Activated naive CD4-positive, alpha-beta T cell treated with anti-CD3 and anti-CD28 coated beads, Interleukin-2, amount 10 ng/mL, durations not matched to agents 7 days and 5 days (primary cell): ENCODE data around the gene PCDHA1.

ENCODE experiments used
- CTCF ChIA-PET: fragments of 350-600 bp; sonication (Branson Sonifier 250); formaldehyde crosslinking; loops from one replicate; lab custom pipeline; 2021; ENCODE audit warnings: antibody characterized with exemption; lab: Charles Lee
- DNase-seq: peaks from one replicate; pipeline ENCODE4 v3.0.0-alpha.2; 2020
- H3K27ac Mint-ChIP-seq: one replicate; pipeline ENCODE4 v1.8.0; 2021; ENCODE audit warnings: mild to moderate bottlenecking, moderate library complexity, mixed read lengths
- H3K27me3 Mint-ChIP-seq: one replicate; pipeline ENCODE4 v1.8.0; 2021; ENCODE audit warnings: mild to moderate bottlenecking, mixed read lengths
- H3K36me3 Mint-ChIP-seq: one replicate; pipeline ENCODE4 v1.8.0; 2021; ENCODE audit warnings: mixed read lengths
- H3K4me1 Mint-ChIP-seq: one replicate; pipeline ENCODE4 v1.8.0; 2021; ENCODE audit warnings: mixed read lengths
- H3K4me3 Mint-ChIP-seq: one replicate; pipeline ENCODE4 v1.8.0; 2021; ENCODE audit warnings: mild to moderate bottlenecking, moderate library complexity, mixed read lengths
- H3K9me3 Mint-ChIP-seq: one replicate; pipeline ENCODE4 v1.8.0; 2021; ENCODE audit warnings: mixed read lengths

Gene PCDHA1

DNA sequence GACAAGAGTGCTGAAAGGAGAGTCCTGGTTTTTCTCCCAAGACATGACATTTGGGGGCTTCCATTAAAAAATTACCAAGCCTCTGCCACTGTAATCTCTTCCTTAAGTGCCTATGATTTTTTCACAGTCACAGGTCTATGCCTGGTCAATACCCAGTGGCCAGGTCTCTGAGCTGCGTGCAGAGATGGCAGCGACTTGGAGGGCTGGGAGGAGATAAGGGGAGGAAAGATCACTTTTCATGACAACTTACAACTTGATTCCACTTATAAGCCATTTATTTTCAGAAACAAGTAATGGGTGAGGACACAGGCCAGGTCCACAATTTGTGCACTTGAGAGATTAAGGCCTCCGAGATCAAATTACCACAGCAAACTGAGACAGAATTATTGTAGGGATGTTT is 178.4 kb downstream of the PCDHA1 start:
- H3K4me1 Mint-ChIP-seq, result no peaks in the 10 kb centered on the region
- no peak overlapping the region for H3K27ac Mint-ChIP-seq
- no peak overlapping the region for H3K4me3 Mint-ChIP-seq
- CTCF ChIA-PET, result no interaction called here
- H3K9me3 Mint-ChIP-seq, result no peaks in the 10 kb centered on the region
- no peak for DNase-seq
- H3K36me3 Mint-ChIP-seq, result no peaks in the 10 kb centered on the region
- H3K27me3 Mint-ChIP-seq, result peaks cover 37% of the 10 kb centered on the region

DNA sequence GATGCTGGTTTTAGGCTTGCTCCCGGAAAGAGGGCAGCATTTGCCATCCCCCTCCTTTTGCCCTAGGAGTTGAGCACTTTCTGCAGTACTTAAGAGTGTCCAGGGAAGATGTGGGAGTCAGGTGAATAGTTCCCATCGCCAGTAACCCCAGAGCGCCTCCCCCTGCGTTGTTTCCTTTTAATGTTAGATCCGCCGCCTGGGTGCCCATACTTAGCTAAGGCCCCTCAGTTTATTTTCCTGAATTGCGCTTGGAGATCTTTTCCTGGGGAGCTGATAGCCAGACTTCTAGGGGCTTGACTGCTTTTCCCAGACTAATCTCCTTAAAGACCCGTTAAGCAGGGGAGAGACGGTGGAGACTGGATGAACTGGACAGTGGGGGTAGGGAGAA is 180.0 kb downstream of the PCDHA1 start:
- CTCF ChIA-PET, result no interaction called here
- no peak overlapping the region for H3K27ac Mint-ChIP-seq
- no peak overlapping the region for H3K4me3 Mint-ChIP-seq
- peaks cover 37% of the 10 kb centered on the region for H3K27me3 Mint-ChIP-seq
- H3K9me3 Mint-ChIP-seq, result no peaks in the 10 kb centered on the region
- no peaks in the 10 kb centered on the region for H3K36me3 Mint-ChIP-seq
- no peak for DNase-seq
- no peaks in the 10 kb centered on the region for H3K4me1 Mint-ChIP-seq

DNA sequence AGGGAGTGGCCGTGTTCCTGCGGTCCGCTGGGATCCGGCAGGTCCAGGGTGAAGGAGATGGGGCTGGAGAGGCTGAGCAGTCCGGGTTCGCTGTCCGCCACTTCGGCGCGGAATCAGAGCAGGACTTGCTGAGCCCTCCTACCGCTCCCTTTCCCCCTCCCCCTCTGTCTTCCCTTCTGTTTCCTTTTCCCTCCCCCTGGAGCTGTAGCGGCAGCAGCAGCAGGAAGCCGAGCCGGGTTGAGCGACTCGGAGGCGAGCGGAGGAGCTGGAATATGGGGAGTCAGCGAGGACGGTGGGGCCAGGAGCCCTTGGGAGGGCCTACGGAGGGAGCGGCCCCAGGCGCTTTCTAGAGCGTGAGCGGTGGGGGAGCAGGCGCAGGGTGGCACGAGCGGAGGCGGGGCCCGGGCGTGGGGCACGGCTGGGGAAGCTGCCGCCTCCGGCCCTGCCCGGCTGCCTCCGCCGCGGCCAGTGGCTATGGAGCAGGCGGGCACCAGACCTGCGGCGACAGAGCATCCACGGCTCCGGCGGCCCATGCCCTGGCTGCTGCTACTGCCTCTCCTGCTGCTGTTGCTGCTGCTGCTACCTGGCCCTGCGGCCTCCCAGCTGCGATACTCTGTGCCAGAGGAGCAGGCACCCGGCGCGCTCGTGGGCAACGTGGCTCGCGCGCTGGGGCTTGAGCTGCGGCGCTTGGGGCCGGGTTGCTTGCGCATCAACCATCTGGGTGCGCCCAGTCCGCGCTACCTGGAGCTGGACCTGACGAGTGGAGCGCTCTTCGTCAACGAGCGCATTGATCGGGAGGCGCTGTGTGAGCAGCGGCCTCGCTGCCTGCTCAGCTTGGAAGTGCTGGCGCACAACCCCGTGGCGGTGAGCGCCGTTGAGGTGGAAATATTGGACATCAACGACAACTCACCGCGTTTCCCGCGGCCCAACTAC is 180.6 kb downstream of the PCDHA1 start, which contains the start of gene PCDHAC2:
Gene PCDHAC2 (plus strand): TSS at position 184 of the 933 bp plus-strand sequence. CDS start 291 bp downstream, at position 475.
- Mint-ChIP-seq H3K9me3 (no peaks in the 10 kb centered on the region), H3K27ac (no peak within 1 kb of the TSS), H3K4me1 (no peaks in the 10 kb centered on the region), H3K4me3 (no peak within 1 kb of the TSS), H3K27me3 (peaks cover 37% of the 10 kb centered on the region), H3K36me3 (no peaks in the 10 kb centered on the region)
- no peak for DNase-seq
- CTCF ChIA-PET, result no interaction called here

DNA sequence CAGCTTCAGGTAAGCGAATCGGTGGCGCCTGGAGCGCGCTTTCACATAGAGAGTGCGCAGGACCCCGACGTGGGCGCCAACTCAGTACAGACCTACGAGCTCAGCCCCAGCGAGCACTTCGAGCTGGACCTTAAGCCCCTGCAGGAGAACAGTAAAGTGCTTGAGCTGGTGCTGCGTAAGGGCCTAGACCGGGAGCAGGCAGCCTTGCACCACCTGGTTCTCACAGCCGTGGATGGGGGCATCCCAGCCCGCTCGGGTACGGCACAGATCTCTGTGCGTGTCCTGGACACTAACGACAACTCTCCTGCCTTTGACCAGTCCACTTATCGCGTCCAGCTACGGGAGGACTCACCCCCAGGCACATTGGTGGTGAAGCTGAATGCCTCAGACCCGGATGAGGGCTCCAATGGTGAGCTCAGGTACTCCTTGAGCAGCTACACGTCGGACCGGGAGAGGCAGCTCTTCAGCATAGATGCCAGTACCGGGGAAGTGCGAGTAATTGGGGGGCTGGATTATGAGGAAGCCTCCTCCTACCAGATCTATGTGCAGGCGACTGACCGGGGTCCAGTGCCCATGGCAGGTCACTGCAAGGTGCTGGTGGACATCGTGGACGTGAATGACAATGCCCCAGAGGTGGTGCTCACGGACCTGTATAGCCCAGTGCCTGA is 181.4 kb downstream of the PCDHA1 start:
- DNase-seq, result no peak
- Mint-ChIP-seq H3K4me3 (no peak overlapping the region), H3K4me1 (no peaks in the 10 kb centered on the region), H3K27ac (no peak overlapping the region), H3K9me3 (no peaks in the 10 kb centered on the region), H3K36me3 (no peaks in the 10 kb centered on the region), H3K27me3 (peaks cover 37% of the 10 kb centered on the region)
- CTCF ChIA-PET, result no interaction called here

DNA sequence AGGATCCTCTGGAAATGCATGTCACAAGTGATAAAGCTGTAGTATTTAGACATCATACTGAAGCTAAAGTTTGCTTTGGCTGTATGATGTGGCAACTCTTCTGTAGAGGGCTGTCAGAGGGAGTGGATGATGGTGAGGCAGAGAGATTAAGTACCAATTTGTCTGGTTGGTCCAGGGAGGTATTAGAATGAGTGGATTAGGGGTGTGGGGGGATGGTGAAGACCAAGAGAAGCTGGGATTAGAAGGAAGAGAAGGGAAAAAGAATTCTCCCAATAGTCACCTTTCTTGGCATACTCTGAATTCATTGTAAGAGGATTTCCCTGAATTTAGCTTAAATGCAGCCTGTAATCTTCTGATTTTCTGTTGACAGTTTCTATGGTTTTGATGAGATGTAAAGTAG is 183.9 kb downstream of the PCDHA1 start:
- peaks cover 30% of the 10 kb centered on the region for H3K27me3 Mint-ChIP-seq
- CTCF ChIA-PET, result no interaction called here
- H3K4me1 Mint-ChIP-seq, result no peaks in the 10 kb centered on the region
- no peak overlapping the region for H3K4me3 Mint-ChIP-seq
- no peaks in the 10 kb centered on the region for H3K9me3 Mint-ChIP-seq
- no peak overlapping the region for H3K27ac Mint-ChIP-seq
- no peaks in the 10 kb centered on the region for H3K36me3 Mint-ChIP-seq
- no peak for DNase-seq

DNA sequence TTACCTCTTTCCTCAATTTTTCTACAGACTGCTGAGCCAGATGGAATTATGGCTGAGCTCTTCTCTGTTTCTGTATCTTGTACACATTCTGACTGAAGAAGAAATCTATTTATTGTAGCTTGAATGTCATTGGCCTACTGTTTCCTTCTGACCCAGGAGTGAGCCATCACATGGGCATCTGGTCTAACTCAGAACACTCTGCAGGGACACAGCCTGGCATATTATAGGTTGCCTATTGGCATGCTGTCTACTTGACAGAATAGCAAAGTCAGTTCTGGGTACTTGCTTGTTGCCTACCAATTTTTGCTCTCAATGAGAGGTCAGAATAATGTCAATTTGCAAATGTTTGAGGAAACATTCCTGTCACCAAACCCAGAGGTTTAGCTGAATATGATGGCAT is 187.6 kb downstream of the PCDHA1 start:
- CTCF ChIA-PET, result no interaction called here
- H3K9me3 Mint-ChIP-seq, result no peaks in the 10 kb centered on the region

DNA sequence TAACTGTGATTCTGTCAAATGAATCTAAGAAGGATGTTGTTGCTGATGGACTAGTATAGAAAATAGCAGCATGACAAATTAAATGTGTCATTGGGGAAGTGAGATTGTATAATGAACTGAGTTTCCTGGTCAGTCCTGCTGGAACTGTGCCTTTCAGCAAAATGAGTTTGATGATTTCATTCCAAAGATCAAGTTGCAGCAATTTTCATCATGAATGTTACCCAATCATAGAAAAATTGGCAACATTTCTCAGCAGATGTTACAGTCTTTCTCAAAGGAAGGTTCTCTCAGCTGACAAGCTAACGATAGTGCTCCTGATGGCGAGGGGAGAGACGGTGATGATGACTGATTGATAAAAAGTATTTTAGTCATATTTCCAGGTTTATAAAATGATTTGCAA is 191.1 kb downstream of the PCDHA1 start:
- H3K27me3 Mint-ChIP-seq, result no peaks in the 10 kb centered on the region
- H3K9me3 Mint-ChIP-seq, result no peaks in the 10 kb centered on the region
- no peaks in the 10 kb centered on the region for H3K4me1 Mint-ChIP-seq
- no peaks in the 10 kb centered on the region for H3K36me3 Mint-ChIP-seq
- no peak overlapping the region for H3K4me3 Mint-ChIP-seq
- CTCF ChIA-PET, result no interaction called here
- H3K27ac Mint-ChIP-seq, result no peak overlapping the region
- DNase-seq, result no peak

More for the DNA sequence above, 187.6 kb downstream of the PCDHA1 start:
- Mint-ChIP-seq H3K27ac (no peak overlapping the region), H3K4me1 (no peaks in the 10 kb centered on the region), H3K27me3 (no peaks in the 10 kb centered on the region), H3K4me3 (no peak overlapping the region), H3K36me3 (no peaks in the 10 kb centered on the region)
- DNase-seq, result no peak

DNA sequence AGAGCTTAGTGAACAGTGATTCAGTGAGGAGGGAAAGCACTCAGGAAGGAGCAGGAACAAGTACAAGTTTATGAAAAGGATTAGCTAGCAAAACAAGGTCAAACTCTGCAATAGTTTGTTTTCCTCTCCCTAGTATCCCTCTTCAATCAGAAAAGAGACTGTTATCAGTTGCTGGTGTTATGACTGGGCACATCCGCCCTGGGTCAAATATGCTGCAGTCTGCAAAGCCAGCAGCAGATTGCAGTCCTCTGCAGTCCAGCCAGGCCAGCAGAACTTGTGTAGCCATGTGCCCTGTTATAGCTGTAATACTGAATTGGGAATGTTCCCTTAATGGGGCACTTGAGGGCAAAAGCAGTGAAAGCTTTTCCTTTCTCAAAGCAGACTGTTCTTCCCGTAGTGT is 192.3 kb downstream of the PCDHA1 start:
- Mint-ChIP-seq H3K9me3 (no peaks in the 10 kb centered on the region), H3K36me3 (no peaks in the 10 kb centered on the region), H3K27ac (no peak overlapping the region), H3K4me1 (no peaks in the 10 kb centered on the region), H3K27me3 (no peaks in the 10 kb centered on the region), H3K4me3 (no peak overlapping the region)
- DNase-seq, result no peak
- CTCF ChIA-PET, result no interaction called here

DNA sequence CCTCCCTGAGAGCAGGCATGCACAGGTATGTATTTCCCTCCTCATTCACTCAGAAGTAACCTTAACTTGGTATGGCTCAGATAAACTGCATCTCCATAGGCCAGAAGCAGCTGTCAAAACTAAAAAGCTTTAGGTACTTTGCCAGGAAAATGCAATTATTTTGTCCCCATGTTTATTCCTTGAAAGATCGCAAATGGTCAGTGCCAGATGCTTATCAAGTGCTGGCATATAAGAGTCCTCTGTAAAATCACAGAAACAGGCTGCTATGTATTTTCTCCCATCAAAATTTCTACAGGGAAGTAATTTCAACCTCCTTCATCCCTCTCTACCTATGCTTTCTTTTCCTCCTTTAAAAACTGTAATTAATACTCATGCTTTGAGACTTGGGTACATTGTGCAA is 193.0 kb downstream of the PCDHA1 start:
- Mint-ChIP-seq H3K27ac (no peak overlapping the region), H3K36me3 (no peaks in the 10 kb centered on the region), H3K4me3 (no peak overlapping the region), H3K27me3 (no peaks in the 10 kb centered on the region), H3K4me1 (no peaks in the 10 kb centered on the region), H3K9me3 (no peaks in the 10 kb centered on the region)
- CTCF ChIA-PET, result no interaction called here
- DNase-seq, result no peak

DNA sequence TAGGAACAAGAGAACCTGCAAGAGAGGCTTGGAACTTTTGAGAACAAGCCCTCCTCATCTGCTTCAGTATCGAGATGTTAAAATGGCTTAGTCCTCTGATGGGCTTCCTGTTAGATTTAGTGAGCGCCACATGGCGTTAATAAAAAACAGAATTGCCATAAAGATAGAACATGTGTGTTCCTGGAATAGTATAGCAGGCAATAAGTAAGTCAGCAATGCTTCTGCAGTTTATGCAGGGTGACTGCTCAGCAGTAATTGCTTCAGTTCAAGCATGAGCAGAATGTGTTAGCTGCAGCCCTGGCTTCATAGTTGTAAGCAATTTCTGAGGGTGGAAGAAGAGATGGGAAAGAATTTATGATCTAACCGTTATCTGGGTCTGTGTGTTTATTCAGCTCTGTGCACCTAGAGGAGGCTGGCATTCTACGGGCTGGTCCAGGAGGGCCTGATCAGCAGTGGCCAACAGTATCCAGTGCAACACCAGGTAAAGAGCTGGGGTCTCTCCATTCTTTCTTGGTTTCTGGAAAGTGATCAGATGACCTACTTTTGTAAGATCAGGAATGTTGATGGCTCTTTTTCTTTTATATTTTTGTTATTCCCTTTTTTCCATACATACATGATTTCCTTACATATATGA is 196.3 kb downstream of the PCDHA1 start:
- H3K9me3 Mint-ChIP-seq, result no peaks in the 10 kb centered on the region
- H3K4me3 Mint-ChIP-seq, result no peak overlapping the region
- no peaks in the 10 kb centered on the region for H3K36me3 Mint-ChIP-seq
- no peak for DNase-seq
- H3K4me1 Mint-ChIP-seq, result no peaks in the 10 kb centered on the region
- H3K27me3 Mint-ChIP-seq, result no peaks in the 10 kb centered on the region
- no peak overlapping the region for H3K27ac Mint-ChIP-seq
- CTCF ChIA-PET, result no interaction called here

DNA sequence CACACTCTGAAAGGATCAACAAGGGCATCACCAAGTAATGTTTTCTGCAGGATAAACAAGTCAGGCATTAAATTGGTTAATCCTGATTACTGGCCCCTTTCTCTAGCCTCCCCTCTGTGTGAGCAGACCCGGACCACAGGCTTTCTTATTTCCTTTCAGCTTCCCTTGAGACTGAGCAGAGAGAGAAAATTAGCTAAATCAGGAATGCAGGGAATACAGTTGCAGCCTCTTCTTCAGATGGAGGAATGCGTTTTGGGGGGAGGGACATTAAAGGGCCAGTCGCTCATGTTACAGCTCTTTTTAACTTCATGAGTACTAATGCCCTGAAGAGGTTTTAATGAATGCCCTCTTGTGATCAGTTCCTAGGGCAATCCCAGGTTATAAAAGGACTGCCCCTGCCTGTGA is 200.2 kb downstream of the PCDHA1 start:
- H3K9me3 Mint-ChIP-seq, result no peaks in the 10 kb centered on the region
- H3K27me3 Mint-ChIP-seq, result no peaks in the 10 kb centered on the region
- DNase-seq, result no peak
- H3K36me3 Mint-ChIP-seq, result no peaks in the 10 kb centered on the region
- CTCF ChIA-PET, result no interaction called here
- no peak overlapping the region for H3K4me3 Mint-ChIP-seq
- no peak overlapping the region for H3K27ac Mint-ChIP-seq
- no peaks in the 10 kb centered on the region for H3K4me1 Mint-ChIP-seq

DNA sequence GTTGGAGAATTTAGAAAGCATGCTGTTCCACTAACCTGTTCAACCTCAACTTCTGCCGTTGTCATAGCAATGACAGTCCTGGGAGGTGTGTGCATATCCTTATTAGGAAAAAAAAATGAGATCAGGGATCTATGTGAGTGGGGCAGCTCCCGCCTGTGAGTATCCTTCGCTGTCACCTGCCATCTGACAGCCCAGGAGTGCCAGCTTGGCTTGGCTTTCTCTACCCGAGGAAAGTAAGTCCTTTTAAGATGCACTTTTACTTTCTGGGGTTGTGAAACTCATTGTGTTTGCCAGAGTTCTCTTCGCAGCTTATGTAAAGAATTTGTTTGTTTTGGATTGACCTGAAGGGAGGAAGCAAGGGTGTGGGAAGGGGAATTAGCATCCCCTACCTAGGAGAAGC is 202.2 kb downstream of the PCDHA1 start:
- Mint-ChIP-seq H3K4me3 (no peak overlapping the region), H3K27ac (no peak overlapping the region), H3K4me1 (no peaks in the 10 kb centered on the region), H3K27me3 (no peaks in the 10 kb centered on the region), H3K9me3 (no peaks in the 10 kb centered on the region), H3K36me3 (no peaks in the 10 kb centered on the region)
- CTCF ChIA-PET, result no interaction called here
- DNase-seq, result no peak

DNA sequence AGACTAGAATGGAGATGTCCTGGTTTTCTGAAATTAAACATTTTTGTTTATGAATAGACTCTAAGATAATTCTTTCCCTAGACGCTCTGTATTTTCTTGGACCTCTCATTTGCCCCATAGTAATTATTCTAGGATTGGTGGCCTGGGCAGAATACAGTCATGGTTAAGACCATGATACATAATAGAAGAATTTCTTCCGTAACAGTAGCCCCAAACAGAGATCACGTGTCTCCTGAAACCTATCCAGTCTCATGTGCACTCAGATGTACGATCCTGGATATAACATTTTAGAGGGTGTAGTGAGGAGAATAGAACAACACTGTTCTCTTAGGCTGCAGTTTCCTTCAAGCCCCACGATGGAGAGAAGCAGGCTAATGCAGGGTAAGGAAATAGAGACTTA is 202.7 kb downstream of the PCDHA1 start:
- no peak for DNase-seq
- no peak overlapping the region for H3K4me3 Mint-ChIP-seq
- no peaks in the 10 kb centered on the region for H3K9me3 Mint-ChIP-seq
- no peak overlapping the region for H3K27ac Mint-ChIP-seq
- no peaks in the 10 kb centered on the region for H3K4me1 Mint-ChIP-seq
- CTCF ChIA-PET, result no interaction called here
- no peaks in the 10 kb centered on the region for H3K36me3 Mint-ChIP-seq
- no peaks in the 10 kb centered on the region for H3K27me3 Mint-ChIP-seq

DNA sequence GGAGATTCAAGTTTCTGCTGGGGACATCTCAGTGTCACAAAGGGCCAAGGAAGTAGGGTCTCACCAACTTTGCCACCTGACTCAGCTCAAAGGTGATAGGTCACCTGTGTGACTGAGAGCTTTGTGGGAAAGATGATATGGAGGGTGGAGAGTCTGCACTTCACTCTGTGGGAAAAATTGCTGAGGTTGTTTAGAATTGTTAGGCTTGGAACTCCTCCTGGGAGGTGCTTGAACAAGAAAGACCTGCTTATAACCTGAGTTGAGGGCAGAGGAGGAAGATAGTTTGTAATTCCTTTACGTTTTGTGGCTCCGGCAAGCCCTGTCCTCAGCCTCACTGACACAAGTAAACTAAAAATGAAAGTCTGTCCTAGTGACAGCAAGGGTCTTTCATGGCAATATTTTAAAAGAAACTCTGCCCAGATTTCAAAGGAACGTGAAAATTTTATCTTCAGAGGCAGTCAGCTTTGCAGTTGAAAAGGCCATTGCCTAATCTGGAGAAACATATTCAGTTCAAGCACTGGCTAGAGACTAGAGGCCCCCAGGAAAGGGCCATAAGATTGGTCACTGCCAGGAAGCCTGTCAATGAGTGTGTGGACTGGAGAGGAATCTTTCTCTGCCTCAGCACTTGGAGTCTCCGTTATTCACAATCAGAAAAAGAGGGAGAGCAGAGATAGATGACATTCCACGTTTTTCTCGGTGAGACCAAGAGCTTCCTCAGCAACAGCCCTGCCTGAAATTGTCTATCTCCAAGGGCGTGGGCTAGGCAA is 203.5 kb downstream of the PCDHA1 start:
- Mint-ChIP-seq H3K36me3 (no peaks in the 10 kb centered on the region), H3K4me1 (no peaks in the 10 kb centered on the region), H3K9me3 (no peaks in the 10 kb centered on the region), H3K4me3 (no peak overlapping the region), H3K27ac (no peak overlapping the region), H3K27me3 (no peaks in the 10 kb centered on the region)
- DNase-seq, result no peak
- CTCF ChIA-PET, result no interaction called here
